T-helper 1 cell treated with Interleukin-12 subunit alpha and Interleukin-12 subunit beta and Interleukin-4 antibody, amounts not matched to agents 30 ng/mL and 1 ng/mL, for 36 hours (primary cell): Measurements from ENCODE around the gene USP2. TPM values are rescaled to one million over a fixed set of nuclear protein-coding genes. Genes with fewer than 3 reads are reported as not detected.

Experiments used
- intact Hi-C: fragments of 100-400 bp; cut with micrococcal nuclease; formaldehyde crosslinking; loops from one replicate; pipeline ENCODE4 v1.15.1; 2024
- total RNA-seq: library from RNA; stranded (reverse); gene quantifications from 2 replicates; pipeline ENCODE4 v1.2.3, GENCODE V29; 2022

The USP2 gene, protein sequence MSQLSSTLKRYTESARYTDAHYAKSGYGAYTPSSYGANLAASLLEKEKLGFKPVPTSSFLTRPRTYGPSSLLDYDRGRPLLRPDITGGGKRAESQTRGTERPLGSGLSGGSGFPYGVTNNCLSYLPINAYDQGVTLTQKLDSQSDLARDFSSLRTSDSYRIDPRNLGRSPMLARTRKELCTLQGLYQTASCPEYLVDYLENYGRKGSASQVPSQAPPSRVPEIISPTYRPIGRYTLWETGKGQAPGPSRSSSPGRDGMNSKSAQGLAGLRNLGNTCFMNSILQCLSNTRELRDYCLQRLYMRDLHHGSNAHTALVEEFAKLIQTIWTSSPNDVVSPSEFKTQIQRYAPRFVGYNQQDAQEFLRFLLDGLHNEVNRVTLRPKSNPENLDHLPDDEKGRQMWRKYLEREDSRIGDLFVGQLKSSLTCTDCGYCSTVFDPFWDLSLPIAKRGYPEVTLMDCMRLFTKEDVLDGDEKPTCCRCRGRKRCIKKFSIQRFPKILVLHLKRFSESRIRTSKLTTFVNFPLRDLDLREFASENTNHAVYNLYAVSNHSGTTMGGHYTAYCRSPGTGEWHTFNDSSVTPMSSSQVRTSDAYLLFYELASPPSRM
- total RNA-seq, result 0.15 and 0.17 TPM in 2 replicates

DNA sequence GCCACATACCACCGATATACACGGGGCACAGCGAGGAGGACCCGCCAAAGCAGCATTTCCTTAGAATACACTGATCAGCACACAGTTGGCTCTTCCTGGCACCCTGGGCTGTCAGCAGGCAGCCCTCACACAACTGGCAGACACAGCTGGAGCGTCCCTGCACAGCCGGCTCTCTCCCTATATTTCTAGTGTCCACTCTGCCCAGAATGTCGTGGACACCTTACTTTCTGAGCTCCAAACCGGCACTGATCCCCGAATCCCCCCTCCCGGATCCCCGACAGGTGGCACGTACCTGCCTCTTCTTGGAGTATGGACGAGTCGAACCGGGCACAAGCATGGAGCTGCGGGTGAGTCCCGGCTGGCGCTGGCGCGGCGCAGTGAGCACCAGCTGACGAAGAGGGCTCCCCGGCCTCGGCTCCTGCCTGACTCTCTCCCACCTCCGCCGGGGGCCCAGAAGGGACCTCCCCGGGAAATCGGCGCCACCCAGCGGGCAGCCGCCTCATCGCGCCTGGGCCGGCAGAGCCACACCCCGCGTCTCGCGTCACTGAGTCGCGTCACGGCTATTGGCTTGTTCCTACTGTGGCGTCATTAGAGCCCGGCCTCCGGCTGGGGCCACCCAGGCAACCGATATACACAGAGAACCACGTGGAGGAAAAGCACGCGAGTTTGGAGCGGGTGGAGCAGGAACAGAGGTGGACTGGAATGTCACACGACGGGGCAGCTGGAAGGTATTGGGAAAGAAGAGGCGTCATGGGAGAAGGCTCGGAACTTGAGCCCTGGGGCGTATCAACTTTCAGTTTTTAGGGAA is at the start of gene USP2:
Gene USP2 (minus strand): TSS at position 510 of the 808 bp plus-strand sequence. CDS start 8,210 bp downstream, outside the sequence.
- intact Hi-C loops, result loop anchor here (1.0 to 10.0 kb wide), 8 partner anchors 17 to 343 kb away; partner anchors contain the start of genes CBL, HYOU1, NECTIN1 and RNF26

DNA sequence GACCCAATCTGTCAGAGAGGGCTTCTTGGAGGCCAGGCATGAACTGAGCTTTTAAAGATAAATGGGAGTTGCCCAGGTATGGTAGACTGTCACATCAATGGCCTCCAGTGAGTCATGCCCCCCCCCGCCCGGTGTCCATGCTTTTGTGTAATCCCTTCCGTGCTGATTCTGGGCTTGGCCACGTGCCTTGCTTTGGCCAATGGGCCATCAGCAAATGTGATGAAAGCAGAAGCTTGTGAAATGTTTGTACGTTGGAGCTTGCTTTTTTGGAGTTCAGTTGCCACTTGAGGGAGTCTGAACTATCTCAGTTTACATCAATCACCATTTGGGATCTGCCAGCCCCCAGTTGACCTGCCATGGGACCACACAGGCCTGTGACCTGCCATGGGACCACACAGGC is 45.8 kb upstream of the USP2 start:
- intact Hi-C loops, result no loop called here

DNA sequence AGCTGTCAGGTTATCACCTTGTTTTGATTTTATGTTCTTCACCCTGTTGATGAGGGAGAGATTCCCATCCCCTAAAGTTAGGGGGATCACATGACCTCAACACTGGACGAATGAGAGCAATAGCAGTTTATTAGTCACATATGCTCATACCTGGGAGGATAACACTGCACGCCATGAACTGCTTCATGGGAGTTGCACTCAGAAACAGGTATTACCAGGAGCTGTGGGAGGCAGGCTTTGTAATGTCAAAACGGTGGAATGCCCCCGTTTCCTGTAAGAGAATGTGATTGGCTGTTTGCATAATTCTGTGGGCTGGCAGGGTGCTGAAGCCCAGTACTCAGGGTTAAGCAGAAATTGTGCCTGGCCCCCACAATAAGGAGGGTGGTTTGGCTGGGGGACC is 44.7 kb upstream of the USP2 start:
- intact Hi-C loops, result no loop called here

DNA sequence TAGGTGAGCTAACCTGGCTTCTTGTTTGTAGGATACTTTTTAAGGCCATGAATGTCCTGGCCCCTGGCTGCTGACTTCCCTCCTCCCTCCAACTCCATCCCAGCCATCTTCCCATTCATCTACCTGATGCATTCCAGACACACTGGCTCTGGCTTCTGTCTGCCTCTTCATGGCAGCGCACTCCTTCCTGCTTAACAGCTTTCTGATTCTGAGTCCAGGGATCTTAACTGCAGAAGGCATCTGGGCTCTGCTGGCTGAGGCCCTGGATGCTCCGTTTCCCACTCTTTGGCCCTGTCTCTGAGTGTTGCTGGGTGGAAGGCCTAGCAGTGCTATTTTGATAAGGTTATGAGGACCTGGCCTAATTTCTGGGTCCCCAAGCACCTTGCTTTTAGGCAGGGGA is 43.3 kb upstream of the USP2 start:
- intact Hi-C loops, result no loop called here

DNA sequence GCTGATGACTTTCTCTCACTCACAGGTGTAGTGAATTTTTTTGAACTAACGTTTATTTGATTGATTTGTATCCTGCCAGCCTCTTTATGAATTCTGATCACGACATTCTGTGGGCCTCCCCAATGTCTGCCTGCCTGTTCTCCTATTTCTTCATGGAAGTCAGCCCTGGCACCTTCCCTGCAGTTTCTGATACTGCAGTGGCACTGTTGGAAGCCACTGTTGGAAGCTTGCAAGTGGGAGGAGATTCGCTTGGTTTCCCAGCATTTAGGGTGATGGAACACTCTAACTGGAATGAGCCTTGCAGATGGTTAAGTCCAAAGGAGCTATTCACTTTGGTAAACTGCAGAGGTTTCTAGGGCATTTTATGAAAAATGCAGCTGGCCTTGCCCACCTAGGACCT is 42.8 kb upstream of the USP2 start:
- intact Hi-C loops, result no loop called here

DNA sequence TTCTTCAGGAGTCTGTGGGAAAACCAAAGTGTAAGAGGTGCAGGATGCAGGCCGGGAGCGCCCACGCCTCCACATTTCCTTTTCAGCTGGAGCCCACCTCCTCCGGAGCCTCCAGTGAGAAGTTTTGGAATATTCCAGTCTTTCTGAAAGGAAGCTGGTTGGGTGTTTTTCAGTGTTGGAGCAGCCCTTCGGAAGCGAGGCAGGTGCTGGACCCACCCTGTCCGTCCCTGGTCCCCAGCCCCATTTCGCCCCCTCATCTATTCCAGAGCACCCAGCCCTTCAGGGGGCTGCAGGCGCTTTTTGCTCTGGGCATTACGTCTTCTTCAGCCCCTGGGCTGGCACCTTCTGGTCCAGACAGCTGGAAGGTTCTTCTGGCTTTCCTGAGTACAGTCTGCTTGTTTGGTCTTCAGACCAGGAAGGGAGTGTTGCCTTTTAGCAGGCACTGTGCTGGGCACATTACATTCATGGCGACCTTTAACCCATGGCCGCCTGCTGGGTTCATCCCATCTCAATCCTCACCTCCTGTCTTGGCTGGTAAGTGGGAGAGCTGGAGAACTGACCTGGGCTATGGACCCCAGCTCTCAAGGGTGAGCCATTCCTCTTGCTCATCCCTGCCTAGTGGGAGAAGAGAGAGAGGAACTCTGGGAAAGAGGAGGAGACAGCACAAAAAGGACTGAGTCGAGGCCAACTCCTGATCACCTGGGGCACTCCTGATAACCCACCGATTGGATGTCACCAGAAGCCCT is 42.2 kb upstream of the USP2 start:
- intact Hi-C loops, result no loop called here

DNA sequence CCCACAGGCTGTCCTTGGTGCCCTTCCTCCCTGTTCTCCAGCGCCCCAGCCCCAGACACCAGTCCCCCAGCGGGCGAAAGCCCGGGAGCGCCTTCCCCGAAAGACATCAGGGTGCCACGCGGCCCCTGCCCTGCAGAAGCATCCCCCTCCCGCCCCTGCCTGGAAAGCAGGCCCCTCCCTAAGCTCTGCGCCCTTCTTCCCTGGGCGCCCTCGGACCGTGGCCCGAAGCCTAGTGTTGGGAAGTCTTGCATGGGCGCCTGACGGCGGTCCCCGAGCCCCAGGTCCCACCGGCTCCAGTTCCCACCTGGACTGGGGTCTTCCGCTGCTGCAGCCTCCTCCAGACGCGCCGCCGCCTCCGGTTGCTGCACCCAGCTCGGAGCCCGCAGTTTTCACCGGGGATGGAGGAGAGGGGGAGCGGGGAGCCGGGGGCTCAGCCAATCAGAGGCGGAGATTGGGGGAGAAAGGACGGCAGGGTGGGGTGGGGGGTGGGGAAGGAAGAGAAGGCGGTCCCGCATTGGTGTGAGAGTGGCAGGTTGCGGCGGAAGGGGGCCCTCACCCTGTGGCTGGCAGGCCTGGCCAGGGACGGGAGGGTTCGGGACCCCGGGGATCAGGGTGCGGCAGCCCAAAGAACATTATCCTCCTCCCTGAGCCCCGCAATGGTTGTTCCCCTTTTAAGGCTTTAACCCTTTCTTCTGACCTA is 41.5 kb upstream of the USP2 start, which contains the start of gene THY1:
Gene THY1 (minus strand): TSS at position 364 of the 700 bp plus-strand sequence. CDS start 2,267 bp downstream, outside the sequence.
- intact Hi-C loops, result no loop called here

DNA sequence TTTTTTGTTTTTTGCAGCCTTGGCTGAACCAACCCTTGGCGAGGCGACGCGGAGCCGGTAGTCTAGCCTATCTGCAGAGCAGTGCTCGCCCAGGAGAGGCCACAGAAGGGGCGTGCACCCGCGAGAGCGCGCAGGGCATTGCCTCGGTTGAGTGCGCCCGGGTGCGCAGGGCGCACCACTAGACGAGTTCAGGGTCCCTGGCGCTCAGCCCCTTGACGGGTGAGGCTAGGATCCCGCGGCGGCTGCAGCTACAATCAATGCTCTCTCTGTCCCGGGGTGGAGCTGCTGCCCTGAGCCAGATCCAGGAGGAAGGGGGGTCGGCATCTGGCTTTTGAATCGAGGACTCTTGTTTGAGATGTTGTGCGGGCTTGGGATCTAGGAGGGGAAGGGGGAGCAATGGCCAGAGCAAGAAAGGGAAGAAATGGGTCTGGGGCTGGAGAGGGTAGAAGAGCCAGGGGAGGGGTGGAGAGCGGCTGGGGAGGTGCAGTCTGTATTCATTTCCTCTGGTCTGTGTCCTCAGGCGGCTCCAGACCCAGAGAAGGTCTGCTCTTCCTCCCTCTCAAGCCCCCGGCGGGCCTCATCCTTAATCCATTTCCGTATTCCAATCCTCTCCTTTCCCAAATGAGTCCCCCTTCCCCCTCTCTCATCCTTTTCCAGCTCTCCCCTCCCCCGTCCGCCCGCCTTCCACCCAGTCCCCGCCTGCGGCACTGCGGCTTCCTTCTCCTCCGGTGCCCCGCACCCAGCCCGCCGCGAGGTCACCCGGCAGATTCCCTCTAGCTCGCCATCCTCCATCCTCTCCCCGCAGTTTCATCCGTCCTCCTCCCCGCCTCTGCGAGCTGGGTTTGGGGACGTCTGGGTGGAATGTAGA is 40.7 kb upstream of the USP2 start:
- intact Hi-C loops, result no loop called here

DNA sequence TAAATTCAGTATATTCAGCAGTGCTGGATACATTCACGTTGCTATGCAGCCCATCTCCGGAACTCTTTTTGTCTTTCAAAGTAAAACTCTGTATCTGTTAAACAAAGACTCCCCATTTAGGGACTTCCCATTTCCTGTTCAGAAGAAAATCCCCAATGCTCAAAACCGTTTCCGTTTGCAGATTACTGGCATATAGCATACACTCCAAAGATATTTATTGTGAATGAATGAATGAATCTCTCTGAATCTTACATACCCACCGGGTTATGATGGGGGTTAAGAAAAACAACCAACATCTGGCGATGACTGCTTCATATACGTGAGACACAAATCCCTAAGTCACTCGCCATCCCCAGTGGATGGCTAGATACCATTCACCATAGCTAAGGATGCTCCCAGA is 39.9 kb upstream of the USP2 start:
- intact Hi-C loops, result no loop called here

DNA sequence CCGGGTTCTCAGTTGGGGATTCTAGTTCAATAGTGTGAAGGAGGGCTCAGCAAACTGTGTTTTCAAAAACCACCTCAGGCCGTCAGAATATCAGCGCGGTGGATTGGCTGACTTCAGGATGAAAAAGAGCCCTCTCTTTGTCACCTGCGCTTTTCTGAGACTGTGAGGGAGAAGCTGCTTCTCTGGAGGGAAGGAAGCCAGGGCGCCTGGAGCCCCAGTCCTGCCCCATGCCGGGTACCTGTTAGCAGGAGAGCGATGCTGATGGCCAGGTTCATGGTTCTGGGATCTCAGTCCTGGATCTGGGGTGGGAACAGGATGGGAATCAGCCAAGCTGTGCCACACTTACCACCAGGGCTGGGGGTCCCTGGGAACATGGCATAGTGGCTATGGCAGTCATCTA is 39.1 kb upstream of the USP2 start:
- intact Hi-C loops, result no loop called here

DNA sequence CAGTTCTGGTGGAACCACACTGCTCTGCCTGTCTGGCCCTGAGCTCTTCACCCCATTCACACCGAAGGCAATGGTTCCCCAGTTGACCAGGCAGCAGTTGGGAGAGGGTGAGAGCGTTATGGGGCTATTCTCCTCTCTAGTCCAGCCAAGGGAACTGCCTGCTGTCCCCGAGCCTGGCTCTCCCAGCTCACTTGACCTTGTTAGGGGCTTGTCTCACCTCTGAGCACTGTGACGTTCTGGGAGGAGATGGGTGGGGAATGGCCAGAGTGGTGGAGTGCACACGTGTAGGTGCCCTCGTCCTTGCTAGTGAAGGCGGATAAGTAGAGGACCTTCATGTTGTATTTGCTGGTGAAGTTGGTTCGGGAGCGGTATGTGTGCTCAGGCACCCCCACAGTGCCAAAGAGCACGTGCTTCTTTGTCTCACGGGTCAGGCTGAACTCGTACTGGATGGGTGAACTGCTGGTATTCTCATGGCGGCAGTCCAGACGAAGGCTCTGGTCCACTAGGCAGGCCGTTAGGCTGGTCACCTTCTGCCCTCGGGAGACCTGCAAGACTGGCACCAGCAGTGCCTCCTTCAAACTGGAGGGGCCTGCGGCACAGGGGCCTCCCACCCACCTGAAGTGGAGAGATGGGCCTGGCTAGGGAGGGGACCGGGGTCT is 38.5 kb upstream of the USP2 start:
- intact Hi-C loops, result no loop called here

DNA sequence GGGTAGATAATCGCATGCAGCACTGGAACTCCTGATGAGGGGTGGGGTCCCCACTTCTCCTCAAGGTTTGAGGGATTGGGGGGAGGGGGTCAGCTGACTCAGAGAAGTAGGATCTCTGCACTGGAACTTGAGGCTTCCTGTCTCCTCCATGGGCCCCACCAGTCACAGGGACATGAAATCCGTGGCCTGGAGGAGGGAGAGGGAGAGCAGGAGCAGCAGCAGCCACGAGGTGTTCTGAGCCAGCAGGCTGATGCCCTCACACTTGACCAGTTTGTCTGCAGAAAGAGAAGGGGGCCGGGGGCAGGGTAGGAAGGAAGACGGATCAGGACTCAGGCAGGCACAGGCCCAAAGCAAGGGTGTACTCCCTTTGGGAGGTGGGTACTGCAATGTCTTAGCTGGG is 37.8 kb upstream of the USP2 start:
- intact Hi-C loops, result no loop called here

DNA sequence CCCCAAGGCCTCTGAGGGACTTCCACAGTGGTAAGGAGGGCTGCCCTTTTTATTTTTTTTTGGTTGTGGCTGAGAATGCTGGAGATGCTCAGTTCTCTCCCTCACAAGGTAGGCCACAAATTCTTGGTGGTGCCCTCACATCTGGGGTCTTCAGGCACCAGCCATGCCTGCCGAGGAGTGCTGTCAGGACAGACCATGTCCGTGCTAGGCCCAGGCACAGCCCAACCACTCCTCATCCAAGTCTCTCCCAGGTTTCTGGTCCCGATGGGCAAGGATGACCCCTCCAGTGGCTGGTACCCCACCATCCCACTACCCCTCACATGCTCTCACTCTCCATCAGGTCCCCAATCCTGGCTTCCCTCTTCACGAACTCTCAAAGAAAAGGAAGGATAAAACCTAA is 37.3 kb upstream of the USP2 start:
- intact Hi-C loops, result no loop called here

DNA sequence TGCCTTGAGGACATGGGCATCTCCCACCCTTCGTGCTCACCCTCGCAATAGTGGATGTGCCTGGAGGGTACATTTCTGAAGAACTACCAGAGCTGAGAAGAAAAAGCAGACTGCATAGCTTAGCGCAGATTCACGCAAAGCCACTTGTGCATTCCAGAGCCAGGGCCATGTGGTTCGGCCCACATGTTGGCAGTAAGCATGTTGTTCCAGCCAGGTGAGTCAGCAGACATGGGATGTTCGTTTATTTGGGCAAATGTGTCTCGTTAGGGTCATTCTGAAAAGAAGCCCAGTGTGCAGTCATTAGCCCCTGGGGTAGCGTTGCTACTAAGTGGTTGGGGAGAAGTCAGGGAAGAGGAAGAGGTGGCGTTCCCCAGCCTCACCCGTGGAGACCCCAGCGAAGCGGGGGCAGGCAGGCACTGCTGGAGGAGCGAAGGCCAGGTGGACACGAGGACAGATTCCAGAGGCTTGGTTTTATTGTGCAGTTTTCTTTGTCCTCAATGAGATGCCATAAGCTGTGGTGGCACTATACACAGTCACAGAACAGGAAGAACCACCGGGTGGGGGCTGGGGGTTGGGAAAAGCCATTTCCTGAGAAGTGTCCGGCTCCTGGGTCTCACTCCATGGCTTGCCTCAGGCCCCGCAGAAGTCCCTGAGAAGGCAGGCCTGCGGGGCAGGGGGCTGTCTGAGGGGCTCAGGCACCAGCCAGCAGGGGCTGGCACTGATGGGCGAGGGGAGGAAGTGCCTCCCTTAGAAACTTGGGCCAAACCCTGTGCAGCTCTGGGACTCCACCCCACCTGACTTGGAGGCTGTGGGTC is 36.4 kb upstream of the USP2 start:
- intact Hi-C loops, result no loop called here

DNA sequence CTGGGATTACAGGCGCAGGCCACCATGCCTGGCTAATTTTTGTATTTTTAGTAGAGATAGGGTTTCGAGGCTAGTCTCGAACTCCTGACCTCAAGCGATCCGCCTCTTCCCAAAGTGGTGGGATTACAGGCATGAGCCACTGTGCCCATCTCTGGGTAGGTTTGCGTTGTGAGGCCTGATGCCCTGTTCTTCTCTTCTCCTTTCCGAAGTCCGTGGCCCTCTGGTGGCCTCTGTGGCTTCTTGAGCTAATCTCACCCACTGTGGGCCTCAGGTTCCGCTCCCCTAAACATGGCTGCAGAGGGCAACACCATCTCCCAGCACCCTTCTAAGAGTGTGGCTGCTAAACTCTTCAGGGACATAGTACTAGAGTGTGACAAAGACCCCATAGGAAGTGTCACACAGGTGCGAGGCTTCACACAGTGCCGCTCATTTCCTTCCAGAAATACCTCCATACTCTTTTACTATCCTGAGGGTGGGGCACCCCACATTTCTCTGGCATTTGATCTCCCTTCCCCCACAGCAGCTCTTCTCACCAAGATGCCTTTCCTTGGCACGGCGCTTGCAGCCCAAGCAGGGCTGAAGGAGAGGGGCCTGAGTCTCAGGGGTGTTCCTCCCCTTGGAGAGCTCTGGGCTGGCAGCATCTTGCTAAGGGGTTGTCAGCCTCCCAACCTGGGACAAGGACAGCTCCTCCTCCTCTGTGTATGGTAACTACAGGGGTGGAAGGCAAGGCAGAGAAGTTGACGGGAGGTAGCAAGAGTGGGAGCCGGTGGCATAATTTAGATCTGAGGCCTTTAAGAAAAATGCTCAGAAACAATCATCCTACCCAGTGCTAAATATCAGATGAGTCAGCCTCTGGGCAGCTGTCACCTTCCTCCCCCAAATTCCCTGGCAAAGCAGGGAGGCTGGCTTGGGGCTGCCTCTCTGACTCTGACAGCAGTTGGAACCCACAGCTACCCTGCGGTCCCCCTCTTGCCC is 35.4 kb upstream of the USP2 start:
- intact Hi-C loops, result no loop called here

DNA sequence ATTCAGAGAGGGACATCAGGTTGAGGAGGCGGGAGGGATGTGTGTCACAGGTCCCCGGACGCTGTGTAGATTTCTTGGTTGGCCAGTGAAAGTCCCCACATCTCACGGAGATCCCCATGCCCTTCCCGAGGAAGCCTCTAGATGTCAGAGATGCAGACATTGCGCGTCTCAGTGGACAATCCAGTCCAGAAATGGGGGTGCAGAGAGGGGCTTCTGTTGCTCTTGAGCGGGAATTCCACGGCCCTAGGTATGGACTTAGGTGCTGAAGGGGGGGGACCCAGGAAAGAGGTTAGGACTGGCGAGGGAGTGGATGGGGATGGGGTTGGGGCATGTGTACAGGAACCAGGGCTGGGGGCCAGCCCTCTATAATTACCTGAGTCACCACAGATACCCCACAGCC is 34.5 kb upstream of the USP2 start:
- intact Hi-C loops, result no loop called here

DNA sequence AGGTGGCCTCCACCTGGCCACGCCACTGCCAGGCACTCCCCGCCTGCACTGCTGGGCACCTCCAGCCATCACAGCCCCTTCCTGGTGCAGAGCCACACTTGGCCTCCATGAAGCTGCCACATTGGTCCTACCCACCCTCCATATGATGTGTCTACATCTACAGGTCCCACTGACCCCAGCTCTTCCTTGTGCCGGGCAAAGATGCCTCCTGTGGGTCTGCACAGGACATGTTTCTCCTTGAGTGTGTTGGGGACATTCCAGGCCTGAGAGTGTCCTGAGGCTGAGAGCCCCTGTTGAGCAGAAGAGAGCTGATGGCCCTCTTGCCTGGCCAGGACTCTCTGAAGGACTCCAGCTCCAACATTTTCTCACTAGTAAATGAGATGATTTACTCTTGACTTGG is 34.0 kb upstream of the USP2 start:
- intact Hi-C loops, result no loop called here
